Measurements from ENCODE around the gene FAM219B.

The FAM219B gene

DNA sequence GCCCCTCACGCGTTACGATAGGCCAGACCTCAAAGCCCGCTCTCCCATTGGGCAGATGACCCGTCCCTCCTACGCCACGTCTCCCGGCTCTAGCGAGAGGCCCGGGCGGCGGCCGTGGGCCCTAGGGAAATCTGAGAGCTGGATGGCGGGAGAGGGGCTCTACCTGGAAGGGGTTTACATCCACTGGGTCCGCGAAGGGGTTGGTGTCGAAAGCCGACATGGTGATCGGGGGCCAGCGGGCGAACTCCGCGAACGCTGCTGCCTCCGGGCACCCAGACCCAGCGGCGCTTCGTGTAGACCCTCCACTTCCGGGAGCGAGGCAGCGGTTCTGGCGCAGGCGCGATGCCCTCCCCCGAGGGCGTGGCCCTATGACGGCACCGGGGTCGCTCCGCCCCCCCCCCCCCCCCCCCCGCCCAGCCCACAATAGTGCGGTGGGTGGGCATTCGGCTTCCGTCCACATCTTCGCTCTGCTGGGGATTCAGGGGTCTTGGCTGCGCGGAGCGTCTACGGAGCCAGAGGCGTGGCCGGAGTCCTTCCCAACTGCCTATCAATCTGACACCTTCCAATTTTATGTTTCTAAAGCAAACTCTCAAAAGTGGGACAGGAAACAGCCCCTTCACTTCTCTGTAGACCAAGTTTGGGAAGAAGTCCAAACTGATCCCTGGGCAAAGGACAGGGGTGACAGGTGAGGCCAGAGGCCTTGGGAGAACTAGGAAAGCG is 33.5 kb downstream of the FAM219B start, which contains the start of gene SCAMP2:
SCAMP2 (minus strand) TSS at position 330 of the 720 bp plus-strand sequence; CDS start at position 220, 110 bp downstream.
- DNase-seq (ENCODE audit: low read depth) = peak; percentile 88
- TF ChIP-seq, protein P1, sequence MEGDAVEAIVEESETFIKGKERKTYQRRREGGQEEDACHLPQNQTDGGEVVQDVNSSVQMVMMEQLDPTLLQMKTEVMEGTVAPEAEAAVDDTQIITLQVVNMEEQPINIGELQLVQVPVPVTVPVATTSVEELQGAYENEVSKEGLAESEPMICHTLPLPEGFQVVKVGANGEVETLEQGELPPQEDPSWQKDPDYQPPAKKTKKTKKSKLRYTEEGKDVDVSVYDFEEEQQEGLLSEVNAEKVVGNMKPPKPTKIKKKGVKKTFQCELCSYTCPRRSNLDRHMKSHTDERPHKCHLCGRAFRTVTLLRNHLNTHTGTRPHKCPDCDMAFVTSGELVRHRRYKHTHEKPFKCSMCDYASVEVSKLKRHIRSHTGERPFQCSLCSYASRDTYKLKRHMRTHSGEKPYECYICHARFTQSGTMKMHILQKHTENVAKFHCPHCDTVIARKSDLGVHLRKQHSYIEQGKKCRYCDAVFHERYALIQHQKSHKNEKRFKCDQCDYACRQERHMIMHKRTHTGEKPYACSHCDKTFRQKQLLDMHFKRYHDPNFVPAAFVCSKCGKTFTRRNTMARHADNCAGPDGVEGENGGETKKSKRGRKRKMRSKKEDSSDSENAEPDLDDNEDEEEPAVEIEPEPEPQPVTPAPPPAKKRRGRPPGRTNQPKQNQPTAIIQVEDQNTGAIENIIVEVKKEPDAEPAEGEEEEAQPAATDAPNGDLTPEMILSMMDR (IDR thresholded peaks at IDR 0.05; ENCODE audit: low read depth, low read length, missing control alignments) = no peak
- peak within 1 kb of the TSS; percentile 93 for H3K4me3 ChIP-seq (ENCODE audit: low read depth, low read length)

DNA sequence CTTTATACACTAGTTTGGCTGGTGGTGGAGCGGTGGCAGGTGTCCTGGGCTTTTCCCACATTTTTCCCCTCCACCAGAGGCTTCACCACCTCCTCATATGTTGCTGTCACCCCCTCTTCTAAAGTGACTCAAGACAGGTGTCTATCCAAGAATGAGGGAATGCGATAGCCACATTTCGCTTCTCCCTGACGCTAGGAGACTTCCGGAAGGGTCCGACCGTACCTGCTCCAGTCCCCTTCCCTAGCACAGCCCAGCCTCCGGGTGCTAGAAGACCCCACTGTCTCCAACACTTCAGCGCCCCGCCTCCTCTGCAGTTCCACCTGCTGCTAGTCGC is 34.0 kb downstream of the FAM219B start:
- peak overlapping the region; percentile 93 for H3K4me3 ChIP-seq (ENCODE audit: low read depth, low read length)
- DNase-seq (ENCODE audit: low read depth) = no peak
- TF ChIP-seq, protein P1 (IDR thresholded peaks at IDR 0.05; ENCODE audit: low read depth, low read length, missing control alignments) = no peak

DNA sequence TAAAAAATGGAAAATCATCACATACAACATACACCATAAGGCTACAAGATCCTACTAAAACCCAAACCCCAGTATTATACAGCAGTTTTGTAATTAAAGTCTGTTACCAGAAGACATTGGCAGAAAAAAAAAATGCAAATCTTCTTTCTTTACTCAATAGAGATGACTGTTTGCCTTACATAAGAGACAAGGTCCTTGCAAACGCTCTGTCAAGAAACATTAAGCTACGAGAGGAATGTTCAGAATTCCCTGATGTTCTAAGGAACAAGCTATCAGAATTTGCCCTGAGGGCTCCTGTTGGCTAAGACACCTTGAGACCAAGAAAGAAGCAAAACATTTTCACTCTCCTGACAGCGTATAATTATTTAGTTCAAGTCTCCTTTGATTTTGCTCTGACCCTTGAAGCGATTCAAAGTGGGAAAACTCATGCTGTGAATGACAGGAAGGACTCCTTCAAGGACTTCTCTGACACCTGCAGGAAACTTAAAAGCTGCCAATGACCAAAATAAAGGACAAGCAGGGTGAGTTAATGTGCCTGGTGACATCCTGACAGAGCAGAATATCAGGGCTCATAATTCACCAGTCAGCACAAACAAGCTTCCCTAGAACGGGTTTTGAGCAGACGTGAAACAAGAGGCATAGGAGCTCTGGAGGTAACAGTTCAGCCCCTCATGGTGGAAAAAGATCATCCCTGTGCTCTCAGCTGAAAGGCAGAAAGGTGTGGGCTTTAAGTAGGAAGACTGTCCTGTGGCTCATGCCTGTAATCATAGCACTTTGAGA is 36.0 kb downstream of the FAM219B start:
- TF ChIP-seq, protein P1 (IDR thresholded peaks at IDR 0.05; ENCODE audit: low read depth, low read length, missing control alignments) = no peak
- no peak for DNase-seq (ENCODE audit: low read depth)
- H3K4me3 ChIP-seq (ENCODE audit: low read depth, low read length) = peak overlapping the region; percentile 93

DNA sequence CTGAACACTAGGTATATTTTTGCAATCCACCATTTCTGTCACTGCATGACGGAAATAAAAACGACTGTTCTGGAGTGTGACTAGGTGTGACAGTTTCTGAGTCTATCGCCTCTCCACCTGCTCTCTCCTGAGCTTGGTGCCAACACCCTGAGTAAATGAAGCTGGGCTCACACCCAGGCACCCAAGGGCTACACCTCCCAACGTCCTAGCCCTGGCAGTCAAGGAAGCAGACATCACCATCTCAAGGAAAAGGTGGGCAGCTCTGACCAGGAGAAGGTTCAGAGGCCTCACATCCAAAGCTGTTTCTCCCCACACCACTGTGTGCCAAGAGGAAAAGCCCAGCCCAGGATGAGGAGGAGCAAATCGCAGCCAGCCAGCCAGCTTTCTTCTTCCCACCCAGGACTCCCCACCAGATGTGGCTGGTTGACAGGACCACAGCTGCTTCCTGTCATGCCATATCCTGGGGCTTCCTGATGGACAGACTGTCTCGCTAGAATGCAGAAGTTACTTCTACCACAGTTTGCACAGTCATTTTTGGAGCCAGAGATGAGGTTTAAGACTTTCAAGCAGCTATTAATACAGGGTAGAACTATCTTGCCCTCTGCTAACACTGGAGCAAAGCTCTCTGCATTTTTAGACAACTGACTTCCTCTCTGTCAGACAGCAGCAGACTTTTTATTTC is 36.8 kb downstream of the FAM219B start:
- peak overlapping the region; percentile 43 for H3K4me3 ChIP-seq (ENCODE audit: low read depth, low read length)
- TF ChIP-seq, protein P1 (IDR thresholded peaks at IDR 0.05; ENCODE audit: low read depth, low read length, missing control alignments) = no peak
- peak; percentile 96 for DNase-seq (ENCODE audit: low read depth)

DNA sequence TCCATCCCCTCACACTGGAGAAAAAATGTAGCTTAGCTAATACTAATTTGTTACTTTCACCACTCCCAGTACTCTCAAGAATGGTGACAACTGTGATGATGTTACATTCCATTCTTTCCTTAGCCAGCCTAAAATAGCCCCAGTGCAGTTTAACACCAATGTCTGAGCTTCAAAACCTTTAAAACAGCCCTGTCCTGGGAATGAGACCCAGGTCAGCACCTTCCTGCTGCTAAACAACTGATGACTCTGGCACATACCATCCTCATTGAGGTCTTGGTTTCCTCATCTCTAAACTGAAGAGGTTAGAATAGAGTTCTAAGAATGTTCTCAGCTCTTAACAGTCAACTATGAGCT is 37.3 kb downstream of the FAM219B start:
- DNase-seq (ENCODE audit: low read depth) = no peak
- TF ChIP-seq, protein P1 (IDR thresholded peaks at IDR 0.05; ENCODE audit: low read depth, low read length, missing control alignments) = no peak
- peak overlapping the region; percentile 24; the same call in 1 of the 2 replicates for H3K4me3 ChIP-seq (ENCODE audit: low read depth, low read length)

DNA sequence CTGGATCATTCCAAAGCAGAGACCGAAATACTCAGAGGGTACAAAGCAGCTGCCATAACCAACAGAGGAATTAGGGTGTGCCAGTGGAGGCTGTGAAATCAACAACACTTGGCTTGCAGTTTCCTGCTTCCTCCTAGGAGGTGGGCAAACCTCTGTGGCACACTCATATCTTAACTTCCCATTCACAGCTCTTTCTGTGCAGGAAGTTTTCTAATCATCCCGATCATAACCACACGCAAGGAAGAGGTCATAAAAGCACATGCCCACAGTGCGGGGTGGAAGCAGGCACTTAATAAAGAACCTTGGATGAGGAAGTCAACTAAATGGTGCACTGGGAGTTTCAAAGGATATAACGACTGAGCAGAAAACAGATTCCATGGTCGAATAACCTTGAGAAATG is 38.6 kb downstream of the FAM219B start:
- H3K4me3 ChIP-seq (ENCODE audit: low read depth, low read length) = no peak overlapping the region
- TF ChIP-seq, protein P1 (IDR thresholded peaks at IDR 0.05; ENCODE audit: low read depth, low read length, missing control alignments) = no peak
- DNase-seq (ENCODE audit: low read depth) = no peak

Measured in GM12864 (cell line).